Measurements from ENCODE around the gene NTRK3. TPM values are rescaled to one million over a fixed set of nuclear protein-coding genes. Genes with fewer than 3 reads are reported as not detected.
"Not testable (repeated sequence)": the region's sequence is repeated elsewhere in the genome, so short reads cannot be mapped to it uniquely, and the experiment has no call there.

NTRK3 gene
- total RNA-seq, 3 donors from 2014 or later (not counting 1 experiment from before 2014, with no cell fraction given), result not detected

DNA sequence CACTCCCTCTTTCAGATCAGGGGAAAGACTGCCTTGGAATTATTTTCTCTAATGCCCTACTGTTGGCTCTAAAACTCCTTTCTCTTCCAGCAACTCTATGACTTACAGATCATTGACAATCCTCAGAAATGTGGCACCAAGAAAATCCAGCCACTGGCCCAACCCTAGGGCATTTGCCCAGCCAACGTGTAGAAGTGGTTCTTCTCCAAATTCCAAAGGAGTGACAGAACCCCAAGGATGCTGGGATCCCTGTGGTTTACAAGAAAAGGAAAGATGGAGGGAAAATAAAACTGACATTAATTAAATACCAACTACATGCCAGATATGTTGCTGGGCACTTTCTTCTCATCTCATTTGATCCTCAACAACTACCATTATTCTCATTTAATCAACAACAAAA, 216.0 kb downstream of the NTRK3 start:
- Histone ChIP-seq H3K27me3 (ENCODE audit: control insufficient read depth, insufficient read depth, low read length) (no peaks in the 10 kb centered on the region), H3K27ac (ENCODE audit: low read length) (no peak overlapping the region), H3K9me3 (ENCODE audit: control insufficient read depth, insufficient read depth, low read length) (no peaks in the 10 kb centered on the region), H3K4me3 (ENCODE audit: low read length) (no peak overlapping the region), H3K36me3 (ENCODE audit: control insufficient read depth, insufficient read depth, low read length) (no peaks in the 10 kb centered on the region), H3K4me1 (ENCODE audit: control insufficient read depth, insufficient read depth, low read length) (no peaks in the 10 kb centered on the region)
- Mint-ChIP-seq H3K4me1 (no peaks in the 10 kb centered on the region), H3K9me3 (peaks cover 0 to 4% of the 10 kb centered on the region in 2 donors), H3K27ac (no peak overlapping the region), H3K4me3 (no peak overlapping the region), H3K27me3 (ENCODE audit: low read depth in 2 of 2) (peaks cover 2 to 28% of the 10 kb centered on the region in 2 donors), H3K36me3 (no peaks in the 10 kb centered on the region)
- TF ChIP-seq, protein P1, sequence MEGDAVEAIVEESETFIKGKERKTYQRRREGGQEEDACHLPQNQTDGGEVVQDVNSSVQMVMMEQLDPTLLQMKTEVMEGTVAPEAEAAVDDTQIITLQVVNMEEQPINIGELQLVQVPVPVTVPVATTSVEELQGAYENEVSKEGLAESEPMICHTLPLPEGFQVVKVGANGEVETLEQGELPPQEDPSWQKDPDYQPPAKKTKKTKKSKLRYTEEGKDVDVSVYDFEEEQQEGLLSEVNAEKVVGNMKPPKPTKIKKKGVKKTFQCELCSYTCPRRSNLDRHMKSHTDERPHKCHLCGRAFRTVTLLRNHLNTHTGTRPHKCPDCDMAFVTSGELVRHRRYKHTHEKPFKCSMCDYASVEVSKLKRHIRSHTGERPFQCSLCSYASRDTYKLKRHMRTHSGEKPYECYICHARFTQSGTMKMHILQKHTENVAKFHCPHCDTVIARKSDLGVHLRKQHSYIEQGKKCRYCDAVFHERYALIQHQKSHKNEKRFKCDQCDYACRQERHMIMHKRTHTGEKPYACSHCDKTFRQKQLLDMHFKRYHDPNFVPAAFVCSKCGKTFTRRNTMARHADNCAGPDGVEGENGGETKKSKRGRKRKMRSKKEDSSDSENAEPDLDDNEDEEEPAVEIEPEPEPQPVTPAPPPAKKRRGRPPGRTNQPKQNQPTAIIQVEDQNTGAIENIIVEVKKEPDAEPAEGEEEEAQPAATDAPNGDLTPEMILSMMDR (IDR thresholded peaks at IDR 0.05), result no peak
- DNase-seq (no peak), ATAC-seq (no peak)
- WGBS (ENCODE audit: insufficient coverage), result 50% methylated on average over 1 of the region's 1 CpG
- intact Hi-C loops (cut with micrococcal nuclease), result no loop called here

DNA sequence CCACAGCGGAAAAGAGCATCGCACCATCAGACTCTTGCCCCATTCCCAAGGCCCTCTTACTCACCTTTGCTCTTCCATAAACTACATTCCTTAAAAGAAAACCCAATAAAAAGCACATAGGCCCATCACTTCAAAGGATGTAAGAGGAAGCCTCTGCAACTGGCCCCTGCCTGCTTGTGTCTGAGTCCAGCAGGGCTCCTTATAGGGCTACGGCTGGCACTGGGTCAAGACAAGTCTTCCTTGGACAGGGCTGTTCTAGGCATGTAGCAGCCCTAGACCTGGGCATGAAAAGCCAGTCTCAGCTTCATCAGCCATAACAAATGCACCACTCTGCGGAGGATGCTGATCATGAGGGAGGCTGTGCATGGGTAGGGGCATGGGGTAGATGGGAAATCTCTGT, 218.3 kb downstream of the NTRK3 start:
- no peak overlapping the region for H3K27ac ChIP-seq (ENCODE audit: low read length)
- WGBS (ENCODE audit: insufficient coverage), result 81% methylated on average over 3 of the region's 4 CpGs

DNA sequence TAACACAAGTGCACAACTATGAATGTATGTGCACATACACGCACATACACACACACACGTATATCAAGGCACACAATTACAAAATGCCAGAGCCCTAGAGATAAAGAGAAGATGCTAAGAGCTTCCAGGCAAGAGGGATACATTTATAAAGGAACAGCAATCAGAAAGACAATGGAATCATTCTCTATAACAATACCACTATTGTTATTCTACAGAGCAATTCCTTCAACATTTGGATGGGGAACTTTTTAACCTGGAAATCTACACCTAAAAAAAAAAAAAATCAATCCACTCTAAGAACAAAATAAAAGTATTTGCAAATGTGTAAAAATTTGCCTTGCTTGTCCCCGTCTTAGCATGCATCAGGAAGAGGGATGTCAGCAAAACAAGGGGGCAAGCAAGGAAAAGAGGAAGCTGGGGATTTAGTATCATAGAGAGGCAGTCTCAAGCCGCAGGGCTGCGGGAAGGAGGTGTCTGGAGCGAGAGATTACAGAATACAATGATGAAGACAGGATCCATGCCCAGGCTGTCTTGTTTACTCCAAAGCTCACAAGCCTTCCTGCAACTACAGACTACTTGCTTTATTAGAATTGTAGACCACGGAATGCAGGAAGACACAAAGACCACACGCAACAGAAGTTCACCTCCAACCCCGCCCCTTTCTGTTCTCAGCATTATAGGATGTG, 220.2 kb downstream of the NTRK3 start:
- Mint-ChIP-seq H3K27me3 (ENCODE audit: low read depth in 2 of 2) (peaks cover 4 to 33% of the 10 kb centered on the region in 2 donors), H3K27ac (no peak overlapping the region), H3K36me3 (no peaks in the 10 kb centered on the region), H3K9me3 (peaks cover 0 to 2% of the 10 kb centered on the region in 2 donors), H3K4me1 (no peaks in the 10 kb centered on the region), H3K4me3 (no peak overlapping the region)
- no peak overlapping the region for H3K27ac ChIP-seq (ENCODE audit: low read length)
- H3K9me3 ChIP-seq (ENCODE audit: control insufficient read depth, insufficient read depth, low read length), result no peaks in the 10 kb centered on the region
- H3K36me3 ChIP-seq (ENCODE audit: control insufficient read depth, insufficient read depth, low read length), result no peaks in the 10 kb centered on the region
- WGBS (ENCODE audit: insufficient coverage), result 25% methylated on average over 7 of the region's 9 CpGs
- TF ChIP-seq, protein P1 (IDR thresholded peaks at IDR 0.05), result no peak
- DNase-seq, result no peak
- no peak for ATAC-seq
- intact Hi-C loops (cut with micrococcal nuclease), result no loop called here
- no peaks in the 10 kb centered on the region for H3K4me1 ChIP-seq (ENCODE audit: control insufficient read depth, insufficient read depth, low read length)
- no peaks in the 10 kb centered on the region for H3K27me3 ChIP-seq (ENCODE audit: control insufficient read depth, insufficient read depth, low read length)
- no peak overlapping the region for H3K4me3 ChIP-seq (ENCODE audit: low read length)

More for the DNA sequence above, 218.3 kb downstream of the NTRK3 start:
- intact Hi-C loops (cut with micrococcal nuclease), result no loop called here
- no peaks in the 10 kb centered on the region for H3K36me3 Mint-ChIP-seq
- no peaks in the 10 kb centered on the region for H3K4me1 Mint-ChIP-seq
- H3K4me3 ChIP-seq (ENCODE audit: low read length), result no peak overlapping the region
- ATAC-seq (no peak), DNase-seq (no peak)
- peaks cover 0 to 2% of the 10 kb centered on the region in 2 donors for H3K9me3 Mint-ChIP-seq
- TF ChIP-seq, protein P1 (IDR thresholded peaks at IDR 0.05), result no peak
- H3K36me3 ChIP-seq (ENCODE audit: control insufficient read depth, insufficient read depth, low read length), result no peaks in the 10 kb centered on the region
- H3K9me3 ChIP-seq (ENCODE audit: control insufficient read depth, insufficient read depth, low read length), result no peaks in the 10 kb centered on the region
- H3K27me3 ChIP-seq (ENCODE audit: control insufficient read depth, insufficient read depth, low read length), result no peaks in the 10 kb centered on the region
- H3K4me3 Mint-ChIP-seq, result no peak overlapping the region
- H3K27me3 Mint-ChIP-seq (ENCODE audit: low read depth in 2 of 2), result peaks cover 2 to 40% of the 10 kb centered on the region in 2 donors
- no peaks in the 10 kb centered on the region for H3K4me1 ChIP-seq (ENCODE audit: control insufficient read depth, insufficient read depth, low read length)
- H3K27ac Mint-ChIP-seq, result no peak overlapping the region

DNA sequence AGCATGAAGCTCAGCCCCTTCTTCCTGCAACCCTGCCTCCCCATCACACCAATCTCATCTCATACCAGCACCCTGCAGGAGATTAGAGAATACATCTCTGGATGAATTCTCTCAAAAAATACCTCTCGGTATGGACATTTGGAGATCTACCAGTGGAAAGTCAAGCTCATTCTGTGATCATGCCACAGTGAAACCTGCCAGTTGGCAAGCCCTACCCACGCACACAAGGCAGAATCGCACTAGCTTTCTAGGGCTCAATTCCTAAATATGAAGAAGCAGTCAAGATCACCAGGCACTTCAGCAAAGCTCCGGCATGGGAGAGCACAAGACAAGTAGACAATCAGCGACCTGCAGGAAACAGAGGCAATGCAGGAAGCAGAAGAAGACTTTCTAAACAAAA, 221.2 kb downstream of the NTRK3 start:
- no peaks in the 10 kb centered on the region for H3K9me3 ChIP-seq (ENCODE audit: control insufficient read depth, insufficient read depth, low read length)
- H3K4me3 ChIP-seq (ENCODE audit: low read length), result no peak overlapping the region
- no peaks in the 10 kb centered on the region for H3K27me3 ChIP-seq (ENCODE audit: control insufficient read depth, insufficient read depth, low read length)
- ATAC-seq (no peak), DNase-seq (no peak)
- Mint-ChIP-seq H3K4me3 (no peak overlapping the region), H3K27me3 (ENCODE audit: low read depth in 2 of 2) (peaks cover 4 to 33% of the 10 kb centered on the region in 2 donors), H3K36me3 (no peaks in the 10 kb centered on the region), H3K9me3 (peaks cover 0 to 2% of the 10 kb centered on the region in 2 donors), H3K27ac (no peak overlapping the region), H3K4me1 (no peaks in the 10 kb centered on the region)
- TF ChIP-seq, protein P1 (IDR thresholded peaks at IDR 0.05), result no peak
- H3K27ac ChIP-seq (ENCODE audit: low read length), result no peak overlapping the region
- no peaks in the 10 kb centered on the region for H3K4me1 ChIP-seq (ENCODE audit: control insufficient read depth, insufficient read depth, low read length)
- H3K36me3 ChIP-seq (ENCODE audit: control insufficient read depth, insufficient read depth, low read length), result no peaks in the 10 kb centered on the region
- 62% methylated on average over 5 of the region's 5 CpGs for WGBS (ENCODE audit: insufficient coverage)
- intact Hi-C loops (cut with micrococcal nuclease), result no loop called here

DNA sequence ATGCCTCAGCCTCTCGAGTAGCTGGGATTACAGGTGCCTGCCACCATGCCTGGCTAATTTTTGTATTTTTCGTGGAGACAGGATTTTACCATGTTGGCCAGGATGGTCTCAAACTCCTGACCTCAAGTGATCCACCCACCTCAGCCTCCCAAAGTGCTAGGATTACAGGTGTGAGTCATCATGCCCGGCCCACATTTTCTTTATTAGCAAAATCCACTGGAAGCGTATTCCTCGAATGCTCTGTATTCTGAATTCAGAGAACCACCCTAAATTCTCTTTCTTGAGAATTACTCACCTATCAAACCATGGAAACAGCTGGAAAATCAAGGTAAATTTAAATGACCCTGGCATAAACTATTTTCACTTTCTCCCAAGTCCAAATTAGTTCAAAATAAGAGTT, 223.1 kb downstream of the NTRK3 start:
- 86% methylated on average over 5 of the region's 5 CpGs for WGBS (ENCODE audit: insufficient coverage)
- H3K27me3 ChIP-seq (ENCODE audit: control insufficient read depth, insufficient read depth, low read length); ATAC-seq; H3K4me1 ChIP-seq (ENCODE audit: control insufficient read depth, insufficient read depth, low read length); H3K27ac ChIP-seq (ENCODE audit: low read length); DNase-seq; H3K9me3 Mint-ChIP-seq; H3K36me3 Mint-ChIP-seq; H3K27ac Mint-ChIP-seq; H3K4me3 Mint-ChIP-seq; H3K36me3 ChIP-seq (ENCODE audit: control insufficient read depth, insufficient read depth, low read length); H3K9me3 ChIP-seq (ENCODE audit: control insufficient read depth, insufficient read depth, low read length); H3K4me3 ChIP-seq (ENCODE audit: low read length); intact Hi-C loops (cut with micrococcal nuclease); H3K4me1 Mint-ChIP-seq: not testable (repeated sequence)
- peaks cover 4 to 33% of the 10 kb centered on the region in 2 donors for H3K27me3 Mint-ChIP-seq (ENCODE audit: low read depth in 2 of 2)
